Astrocyte of the cerebellum (primary cell): ENCODE measurements around the gene COPS7B.
A peak's percentile ranks its signal among the peaks of the same experiment; 100 is the strongest.
"Not testable (repeated sequence)": the region's sequence is repeated elsewhere in the genome, so short reads cannot be mapped to it uniquely, and the experiment has no call there.

Experiments
- DNase-seq: peaks from one replicate; pipeline ENCODE4 v3.0.0-alpha.2; 2011; ENCODE audit warnings: low read depth
- H3K4me3 ChIP-seq: 2 replicates; pipeline ENCODE4 v1.5.1; 2011; ENCODE audit warnings: mild to moderate bottlenecking, low read depth, low read length, moderate library complexity
- CTCF ChIP-seq: IDR thresholded peaks from 2 replicates; pipeline ENCODE4 v1.5.1; 2012; ENCODE audit warnings: low read length, low read depth, moderate library complexity, mild to moderate bottlenecking; ENCODE audit errors: missing control alignments
- in situ Hi-C: cut with HindIII; loops from 2 replicates; pipeline ENCODE4 v1.10.0; 2017; ENCODE audit warnings: low sequenced_read_pairs

COPS7B gene

DNA sequence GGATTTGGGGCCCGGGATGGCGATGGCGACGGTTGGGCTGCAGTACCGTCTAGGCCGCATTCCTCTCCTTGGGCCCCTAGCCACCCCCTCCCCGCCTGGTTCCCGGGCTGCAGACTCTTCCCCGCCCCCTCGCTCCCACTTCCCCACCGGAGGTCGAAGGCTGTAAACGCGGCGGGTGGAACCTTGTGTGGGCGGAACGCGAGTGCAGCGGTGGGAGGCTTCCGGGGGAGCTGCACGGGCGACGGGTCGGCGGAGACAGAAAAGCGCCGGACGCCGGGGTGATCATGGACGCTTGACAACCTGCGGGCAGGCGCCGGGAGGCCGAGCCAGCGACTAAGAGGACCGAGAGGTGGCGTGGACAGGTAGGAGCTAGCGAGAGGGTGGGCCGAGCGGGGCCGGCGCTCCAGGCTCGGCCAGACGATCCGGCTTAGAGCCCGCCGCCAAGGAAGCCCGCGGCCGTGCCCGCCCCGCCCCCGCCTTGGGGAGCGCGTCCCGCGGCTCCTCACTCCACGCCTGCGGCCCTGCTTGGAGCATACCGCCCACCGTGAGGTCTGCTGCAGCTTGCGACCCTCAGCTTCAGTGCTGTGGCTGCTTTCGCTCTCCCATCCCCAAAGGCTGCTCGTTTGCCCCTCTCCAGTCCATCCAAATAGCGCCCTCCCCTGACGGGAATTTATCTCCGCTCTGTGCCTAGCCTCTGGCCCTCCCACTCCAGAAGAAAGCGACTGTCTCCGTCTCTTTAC lies at the start of gene COPS7B:
TSS of gene COPS7B (plus strand) at position 269 of the 740 bp plus-strand sequence. CDS start 2,126 bp downstream, outside the sequence.
- TF ChIP-seq CTCF = peak; percentile 57
- peak within 1 kb of the TSS; percentile 92 for H3K4me3 ChIP-seq
- in situ Hi-C loops = no loop called here
- peak; percentile 51 for DNase-seq

DNA sequence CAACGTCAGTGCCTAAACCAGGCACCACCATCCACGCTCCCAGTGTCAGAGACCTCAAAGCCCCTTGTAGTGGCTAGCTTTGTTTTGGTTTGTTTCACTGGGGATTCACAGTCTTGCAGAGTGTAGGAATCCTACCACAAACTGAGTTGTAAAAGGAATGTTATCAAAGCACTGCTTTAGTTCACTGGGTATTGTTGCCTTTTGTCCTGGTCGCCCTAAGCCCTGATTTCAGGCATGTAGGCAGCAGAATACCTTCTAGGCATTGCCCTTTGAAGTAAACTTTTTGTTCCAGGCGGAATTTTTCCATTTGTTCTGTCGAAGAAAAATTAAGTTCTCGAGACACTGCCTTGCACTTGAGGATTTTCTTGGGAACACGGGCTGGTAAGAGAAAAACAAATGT lies 48.5 kb upstream of the COPS7B start:
- in situ Hi-C loops = no loop called here
- no peak for DNase-seq
- TF ChIP-seq CTCF = no peak
- no peak overlapping the region for H3K4me3 ChIP-seq

DNA sequence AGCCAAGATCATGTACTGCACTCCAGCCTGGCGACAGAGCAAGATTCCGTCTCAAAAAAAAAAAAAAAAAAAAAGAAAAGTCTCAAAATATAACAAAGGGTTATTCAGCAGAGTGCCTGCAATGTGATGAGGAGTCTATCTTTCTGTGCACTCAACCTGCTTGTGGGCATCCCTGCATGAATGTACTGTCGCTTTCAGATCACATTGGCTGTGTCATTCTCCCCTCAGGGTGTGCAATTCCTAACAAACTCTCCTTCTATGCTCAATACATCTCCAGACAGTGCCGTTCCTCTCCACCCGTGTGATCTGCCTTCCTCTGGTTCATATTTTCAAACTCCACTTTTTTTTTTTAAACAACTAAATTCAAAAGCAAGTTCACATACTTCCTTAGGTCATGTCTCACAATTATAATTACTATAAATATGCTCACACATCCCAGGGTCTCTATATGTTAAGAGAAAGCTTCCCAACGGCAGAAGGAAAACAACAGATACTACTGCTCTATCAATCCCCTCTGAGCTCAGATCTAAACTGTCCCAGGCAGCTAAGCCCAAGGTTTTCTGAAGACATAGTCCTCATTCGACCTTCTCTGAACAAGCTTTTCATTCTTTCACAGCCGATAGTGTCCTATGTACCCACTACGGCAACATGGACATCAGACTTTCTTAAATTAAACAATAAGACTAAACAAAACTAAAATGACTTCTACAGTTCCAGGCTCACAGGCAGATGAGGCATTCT lies 42.7 kb upstream of the COPS7B start:
- no peak for TF ChIP-seq CTCF
- in situ Hi-C loops = no loop called here
- no peak overlapping the region for H3K4me3 ChIP-seq
- DNase-seq = no peak

DNA sequence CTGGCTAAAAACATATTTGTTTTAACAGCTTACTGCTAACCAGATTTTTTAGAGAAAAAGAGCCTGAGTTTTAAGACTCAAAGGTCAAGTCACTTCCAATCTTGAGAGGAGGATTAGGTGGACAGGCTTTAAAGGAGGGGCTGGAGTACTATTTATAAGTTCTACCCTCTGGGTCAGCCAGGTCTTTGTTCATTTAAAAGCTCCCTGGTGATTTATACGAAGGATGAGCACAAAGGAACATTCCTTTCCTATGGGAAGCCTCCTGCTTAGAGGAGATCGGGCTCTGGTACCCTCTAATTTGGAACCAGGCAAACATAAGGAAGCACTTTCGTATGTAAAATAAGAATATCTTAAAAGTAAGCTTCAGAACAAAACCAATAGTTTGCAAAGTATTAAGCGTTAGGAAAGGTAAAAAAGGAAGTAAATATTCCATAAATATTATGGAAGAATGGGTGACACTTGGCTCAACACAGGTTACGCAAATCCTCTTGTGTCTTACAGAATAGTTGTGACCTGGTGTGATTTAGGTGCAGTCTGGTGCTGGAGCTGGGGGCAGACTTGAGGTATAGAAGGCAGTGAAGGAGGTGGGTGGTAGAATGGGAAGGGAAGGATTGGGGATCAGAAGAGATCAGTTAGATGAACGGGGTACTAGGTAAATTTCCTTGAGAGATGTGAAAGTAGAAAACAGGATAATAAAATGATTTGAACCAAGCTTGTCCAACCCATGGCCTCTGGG lies 40.8 kb upstream of the COPS7B start:
- H3K4me3 ChIP-seq = no peak overlapping the region
- TF ChIP-seq CTCF = no peak
- in situ Hi-C loops = no loop called here
- DNase-seq = no peak

- DNase-seq, H3K4me3 ChIP-seq, in situ Hi-C loops: not testable (repeated sequence)
Observed at GRCh38 chr2:231748153-231748896, 37.9 kb upstream of the COPS7B start.

- in situ Hi-C loops, H3K4me3 ChIP-seq, DNase-seq: not testable (repeated sequence)
Observed at GRCh38 chr2:231749016-231749415, 37.2 kb upstream of the COPS7B start.
